Body of pancreas (tissue), 4 donors: Measurements from ENCODE around the gene CBX4. TPM values are rescaled to one million over a fixed set of nuclear protein-coding genes. Genes with fewer than 3 reads are reported as not detected.

Experiments used
- ATAC-seq: fragments of 150-250 bp; one replicate; pipeline ENCODE4 v1.9.1; 2016
- DNase-seq, 4 donors: peaks; one replicate each; pipeline ENCODE4 v3.0.0-alpha.2; 2019
- H3K27ac ChIP-seq, 4 donors: fragments of 200-600 bp; sonication (generic); 1 replicate in 3 of 4; 2 replicates in 1 of 4; pipeline versions ENCODE4 v1.5.1 to v1.6.1; 2016 to 2019; ENCODE audit warnings: mild to moderate bottlenecking in 1 of 4, mixed read lengths in 1 of 4, moderate library complexity in 1 of 4
- H3K27me3 ChIP-seq, 2 donors: fragments of 200-600 bp; sonication (generic); one replicate each; pipeline ENCODE4 v1.6.0; 2016; ENCODE audit warnings: mild to moderate bottlenecking in 1 of 2
- H3K36me3 ChIP-seq, 2 donors: fragments of 200-600 bp; sonication (generic); replicated peaks in 1 of 2; 2 replicates each; pipeline ENCODE4 v1.5.1; 2016; ENCODE audit warnings: low read depth in 2 of 2; ENCODE audit not compliant: insufficient read depth in 1 of 2
- H3K4me1 ChIP-seq: fragments of 200-600 bp; sonication (generic); one replicate; pipeline ENCODE4 v1.6.0; 2016
- H3K4me3 ChIP-seq, 2 donors: fragments of 200-600 bp; sonication (generic); 1 replicate in 1 of 2; 2 replicates in 1 of 2; pipeline ENCODE4 v1.5.1; 2016 to 2019
- H3K9me3 ChIP-seq, 3 donors: fragments of 200-600 bp; sonication (generic); 1 replicate in 2 of 3; 2 replicates in 1 of 3; pipeline ENCODE4 v1.5.1; 2016
- POLR2A ChIP-seq, 3 donors: fragments of 450-650 bp; IDR thresholded peaks; one replicate each; pipeline ENCODE4 v1.6.1; 2016; ENCODE audit warnings: antibody characterized with exemption in 3 of 3, mild to moderate bottlenecking in 2 of 3
- WGBS, 2 donors: methylation state at CpG; one replicate each; pipeline ENCODE4 v1.1.5; 2017; 5-methylcytosine and 5-hydroxymethylcytosine counted together
- intact Hi-C: fragments of 100-400 bp; cut with DNase I; formaldehyde crosslinking; loops from one replicate; pipeline ENCODE4 v1.15.1; 2023
- total RNA-seq, 2 donors: library from RNA; depleted of rRNA; stranded (reverse); fragments of >200 nt; gene quantifications; one replicate each; pipeline ENCODE4 v1.1.0, GENCODE V29; 2016
- TF ChIP-seq, protein P1 (sequence below), 7 experiments: fragments of 450-650 bp in 4 of 7; fragments of 200-600 bp in 3 of 7; sonication (generic) in 3 of 7; IDR thresholded peaks; one replicate each; pipeline ENCODE4 v1.5.1; 2016 to 2019; ENCODE audit warnings: antibody characterized with exemption in 7 of 7

CBX4 gene
- total RNA-seq, 2 donors from 2014 or later: 15.6 to 17.8 TPM

GRCh38 chr17:79802736-79803420, 36.4 kb downstream of the CBX4 start:
- peaks cover 55% of the 10 kb centered on the region for H3K4me1 ChIP-seq
- no peak overlapping the region for H3K27ac ChIP-seq
- peaks cover 5 to 95% of the 10 kb centered on the region in 2 donors for H3K27me3 ChIP-seq
- ATAC-seq (no peak), DNase-seq (peak in 1 of 4 donors; percentile 14)
- no peak overlapping the region for H3K4me3 ChIP-seq
- TF ChIP-seq POLR2A (IDR thresholded peaks at IDR 0.05): no peak
- TF ChIP-seq, protein P1, sequence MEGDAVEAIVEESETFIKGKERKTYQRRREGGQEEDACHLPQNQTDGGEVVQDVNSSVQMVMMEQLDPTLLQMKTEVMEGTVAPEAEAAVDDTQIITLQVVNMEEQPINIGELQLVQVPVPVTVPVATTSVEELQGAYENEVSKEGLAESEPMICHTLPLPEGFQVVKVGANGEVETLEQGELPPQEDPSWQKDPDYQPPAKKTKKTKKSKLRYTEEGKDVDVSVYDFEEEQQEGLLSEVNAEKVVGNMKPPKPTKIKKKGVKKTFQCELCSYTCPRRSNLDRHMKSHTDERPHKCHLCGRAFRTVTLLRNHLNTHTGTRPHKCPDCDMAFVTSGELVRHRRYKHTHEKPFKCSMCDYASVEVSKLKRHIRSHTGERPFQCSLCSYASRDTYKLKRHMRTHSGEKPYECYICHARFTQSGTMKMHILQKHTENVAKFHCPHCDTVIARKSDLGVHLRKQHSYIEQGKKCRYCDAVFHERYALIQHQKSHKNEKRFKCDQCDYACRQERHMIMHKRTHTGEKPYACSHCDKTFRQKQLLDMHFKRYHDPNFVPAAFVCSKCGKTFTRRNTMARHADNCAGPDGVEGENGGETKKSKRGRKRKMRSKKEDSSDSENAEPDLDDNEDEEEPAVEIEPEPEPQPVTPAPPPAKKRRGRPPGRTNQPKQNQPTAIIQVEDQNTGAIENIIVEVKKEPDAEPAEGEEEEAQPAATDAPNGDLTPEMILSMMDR (IDR thresholded peaks at IDR 0.05): no peak
- no peaks in the 10 kb centered on the region for H3K9me3 ChIP-seq
- WGBS, 2 donors: 2 to 7% methylated on average over 7 to 55 of the region's 57 CpGs
- H3K36me3 ChIP-seq: no peaks in the 10 kb centered on the region
- intact Hi-C loops: loop anchor here (10.0 kb wide), 1 partner anchor 182 kb away; no protein-coding TSS in a partner anchor

DNA sequence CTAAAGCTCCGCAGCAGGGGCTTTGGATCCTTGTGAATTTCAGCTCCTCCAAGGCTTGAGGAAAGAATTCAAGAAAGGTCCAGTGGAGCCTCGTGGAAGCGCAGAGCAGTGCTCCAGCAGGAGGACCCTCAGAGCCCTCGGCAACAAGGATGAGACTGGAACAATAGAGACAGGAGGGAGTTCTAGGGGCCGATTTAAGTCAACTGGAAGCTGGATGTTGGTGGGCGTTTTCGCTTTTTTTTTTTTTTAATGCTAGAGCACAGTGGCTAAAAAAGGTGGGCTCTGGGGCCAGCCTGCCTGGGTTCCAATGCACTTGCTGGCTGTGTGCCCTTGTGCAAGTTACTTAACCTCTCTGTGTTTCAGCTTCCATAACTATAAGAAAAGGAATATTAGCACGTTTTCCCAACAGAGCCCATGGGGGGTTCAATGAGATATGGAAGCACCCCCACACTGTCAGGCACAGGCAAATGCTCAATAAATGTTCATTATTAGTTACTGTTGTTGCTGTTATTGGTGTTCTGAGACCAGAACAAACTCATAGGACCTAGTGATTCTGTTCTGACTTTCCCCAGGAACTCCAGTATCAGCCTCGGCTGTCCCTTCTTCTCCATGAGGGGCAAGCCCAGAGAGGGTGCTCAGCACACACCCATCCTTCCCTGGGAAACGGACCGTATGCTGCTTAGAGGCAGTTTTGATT, 37.1 kb downstream of the CBX4 start:
- ATAC-seq (no peak), DNase-seq (no peak)
- no peak for TF ChIP-seq POLR2A (IDR thresholded peaks at IDR 0.05)
- WGBS, 2 donors: 9 to 22% methylated on average over 11 of the region's 11 CpGs
- no peaks in the 10 kb centered on the region for H3K9me3 ChIP-seq
- H3K27me3 ChIP-seq: peaks cover 5 to 91% of the 10 kb centered on the region in 2 donors
- no peak overlapping the region for H3K4me3 ChIP-seq
- H3K4me1 ChIP-seq: peaks cover 57% of the 10 kb centered on the region
- H3K27ac ChIP-seq: no peak overlapping the region
- H3K36me3 ChIP-seq: no peaks in the 10 kb centered on the region
- intact Hi-C loops: loop anchor here (10.0 kb wide), 1 partner anchor 183 kb away; no protein-coding TSS in a partner anchor

DNA sequence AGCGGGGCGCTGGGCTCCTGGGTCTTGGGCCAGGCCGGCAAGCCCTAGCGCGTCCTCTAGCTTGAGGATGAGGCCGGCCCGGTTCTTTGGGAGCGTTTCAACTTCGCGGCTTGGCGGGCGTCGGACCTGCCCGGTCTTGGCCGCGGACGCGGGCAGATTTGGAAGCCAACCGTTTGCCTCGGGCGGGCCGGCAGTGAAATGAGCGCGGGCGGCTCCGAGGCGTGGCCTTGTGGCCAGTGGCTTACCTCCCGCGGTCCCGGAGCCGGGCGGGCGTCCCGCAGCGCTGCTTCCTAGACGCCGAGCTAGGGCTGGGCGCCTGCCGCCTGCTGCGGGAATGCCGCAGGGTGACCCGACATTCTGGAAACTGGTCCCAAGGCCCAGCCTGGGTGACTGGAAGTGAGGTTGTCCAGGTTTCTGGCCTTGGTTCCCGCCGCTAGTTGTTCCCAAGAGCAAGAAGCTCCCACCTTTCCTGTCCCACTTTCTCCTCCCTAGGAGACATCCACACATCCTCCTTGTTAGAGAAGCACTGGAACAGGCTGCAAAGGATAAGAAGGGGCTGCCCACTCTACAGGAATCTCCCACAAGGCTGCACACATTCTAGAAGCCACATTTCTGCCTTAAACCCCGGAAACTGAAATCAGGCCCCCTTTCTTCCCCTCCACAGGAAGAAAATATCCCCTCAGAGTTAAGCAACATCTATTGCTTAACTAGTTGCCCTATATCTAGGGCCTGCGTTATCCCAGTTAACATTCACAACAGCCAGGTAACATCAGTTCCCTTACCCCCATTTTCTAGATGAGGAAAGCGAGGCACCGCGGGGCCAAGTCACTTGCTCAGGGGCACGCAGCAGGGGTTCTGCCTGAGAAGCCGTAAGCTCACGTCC, 37.8 kb downstream of the CBX4 start:
- no peaks in the 10 kb centered on the region for H3K9me3 ChIP-seq
- WGBS, 2 donors: 12 to 39% methylated on average over 8 to 52 of the region's 52 CpGs
- ATAC-seq (no peak), DNase-seq (peak in 3 of 4 donors; percentile 31 to 67 (median 58))
- no peak overlapping the region for H3K27ac ChIP-seq
- no peaks in the 10 kb centered on the region for H3K36me3 ChIP-seq
- H3K27me3 ChIP-seq: peaks cover 5 to 84% of the 10 kb centered on the region in 2 donors
- H3K4me1 ChIP-seq: peaks cover 59% of the 10 kb centered on the region
- no peak overlapping the region for H3K4me3 ChIP-seq
- intact Hi-C loops: loop anchor here (10.0 kb wide), 1 partner anchor 183 kb away; no protein-coding TSS in a partner anchor
- no peak for TF ChIP-seq POLR2A (IDR thresholded peaks at IDR 0.05)
- TF ChIP-seq, protein P1 (IDR thresholded peaks at IDR 0.05): no peak

DNA sequence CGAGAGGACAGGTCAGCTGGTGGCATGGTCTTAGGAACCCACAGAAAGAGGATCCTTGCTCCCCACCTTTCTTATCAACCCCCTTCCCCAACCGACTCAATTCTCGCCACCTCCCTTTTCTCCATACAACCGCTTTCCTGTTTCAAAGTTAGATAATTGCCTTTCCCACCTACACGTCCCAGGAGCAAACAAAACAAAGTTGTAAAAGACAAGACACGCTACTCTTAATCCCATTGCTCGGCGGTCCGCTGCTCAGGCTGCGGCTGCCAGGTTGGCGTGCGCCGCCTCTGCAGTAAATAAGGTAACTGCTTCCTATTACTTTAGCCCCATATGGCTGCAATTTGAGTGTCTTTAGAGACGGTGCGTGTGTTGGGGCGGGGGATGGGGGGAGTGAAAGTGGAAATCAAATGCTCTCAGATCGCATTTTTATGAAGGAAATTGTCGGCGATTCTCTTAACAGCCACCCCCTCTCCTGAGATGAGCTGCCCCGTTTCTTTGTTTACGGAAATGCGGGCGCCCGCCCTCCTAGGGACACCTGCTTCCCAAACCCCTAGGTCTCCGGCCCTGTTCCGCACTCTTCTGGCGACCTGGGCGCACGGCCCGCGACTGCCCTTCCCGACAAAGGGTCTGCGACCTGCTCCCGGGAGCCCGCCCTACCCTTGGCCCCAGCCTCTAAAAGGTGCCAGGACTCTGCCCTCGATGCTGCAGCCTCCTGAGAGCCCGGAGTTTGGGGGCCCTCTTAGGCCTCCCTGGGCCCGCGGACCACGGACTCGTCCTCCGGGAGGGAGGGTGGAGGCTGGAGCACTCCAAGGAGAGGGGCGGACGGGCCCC, 38.7 kb downstream of the CBX4 start:
- intact Hi-C loops: loop anchor here (10.0 kb wide), 1 partner anchor 184 kb away; no protein-coding TSS in a partner anchor
- Histone ChIP-seq H3K4me1 (peaks cover 66% of the 10 kb centered on the region), H3K27ac (no peak overlapping the region), H3K27me3 (peaks cover 5 to 76% of the 10 kb centered on the region in 2 donors), H3K4me3 (no peak overlapping the region), H3K9me3 (no peaks in the 10 kb centered on the region), H3K36me3 (no peaks in the 10 kb centered on the region)
- TF ChIP-seq, protein P1 (IDR thresholded peaks at IDR 0.05): peak in 1 of 7 experiments; percentile 2
- no peak for TF ChIP-seq POLR2A (IDR thresholded peaks at IDR 0.05)
- DNase-seq: peak in 2 of 4 donors; percentile 50 to 63
- 3% methylated on average over 33 to 44 of the region's 44 CpGs for WGBS, 2 donors
- ATAC-seq: no peak
